Esophagus squamous epithelium (tissue), 4 donors: ENCODE results near the gene SKI.

Experiments
- CTCF ChIP-seq, 6 experiments: fragments of 450-650 bp in 4 of 6; fragments of 200-600 bp in 2 of 6; sonication (generic) in 2 of 6; IDR thresholded peaks; one replicate each; pipeline ENCODE4 v1.5.1; 2016 to 2019; ENCODE audit warnings: antibody characterized with exemption in 6 of 6, mild to moderate bottlenecking in 4 of 6, moderate library complexity in 4 of 6
- POLR2A ChIP-seq, 4 donors: fragments of 450-650 bp; IDR thresholded peaks; one replicate each; pipeline ENCODE4 v1.6.1; 2017; ENCODE audit warnings: antibody characterized with exemption in 4 of 4, mild to moderate bottlenecking in 4 of 4, moderate library complexity in 3 of 4

DNA sequence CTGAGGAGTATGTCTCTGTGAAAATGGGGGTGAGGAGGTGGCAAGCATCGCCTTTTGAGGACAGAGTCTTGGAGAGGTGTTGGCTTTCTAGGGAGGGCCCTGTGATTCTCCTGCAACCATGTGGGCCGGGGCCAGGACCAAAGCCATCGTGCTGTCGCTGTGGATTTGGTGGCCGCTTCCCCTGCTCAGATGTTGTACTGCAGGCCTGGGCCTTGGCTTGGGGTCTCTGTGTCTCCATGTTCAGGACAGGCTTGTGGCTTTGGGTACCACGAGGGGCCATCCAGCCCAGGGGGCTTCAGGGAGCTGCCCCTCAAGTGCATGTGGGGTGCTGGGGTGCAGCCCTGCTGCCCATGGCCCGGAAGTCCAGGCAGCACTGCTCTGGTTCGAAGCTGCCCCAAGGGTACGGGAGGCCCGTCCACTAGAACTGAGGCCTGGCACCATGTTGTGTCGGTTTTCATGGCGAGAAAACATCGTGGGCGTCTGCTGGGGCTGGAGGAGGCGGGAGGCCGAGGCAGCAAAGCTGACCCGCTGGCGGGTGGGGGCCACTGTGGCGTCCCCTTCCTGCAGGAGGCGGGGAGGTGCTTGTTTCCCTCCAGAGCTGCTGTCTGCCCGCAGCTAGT is 55.4 kb downstream of the SKI start:
- TF ChIP-seq CTCF (IDR thresholded peaks at IDR 0.05) (no peak), POLR2A (IDR thresholded peaks at IDR 0.05) (no peak)
